Parathyroid adenoma (tissue), 2 donors: ENCODE results near the gene CTSZ.

Source experiments
- H2AFZ ChIP-seq: fragments of 300-600 bp; sonication (generic); one replicate; pipeline ENCODE4 v1.7.0; 2017; ENCODE audit warnings: antibody characterized with exemption, mild to moderate bottlenecking
- H3K27ac ChIP-seq: fragments of 300-600 bp; sonication (generic); one replicate; pipeline ENCODE4 v1.7.0; 2017
- H3K27me3 ChIP-seq: fragments of 300-600 bp; sonication (generic); one replicate; pipeline ENCODE4 v1.7.0; 2017; ENCODE audit warnings: low read length; ENCODE audit not compliant: control insufficient read depth, insufficient read depth
- H3K36me3 ChIP-seq: fragments of 300-600 bp; sonication (generic); one replicate; pipeline ENCODE4 v1.7.0; 2017; ENCODE audit warnings: low read length; ENCODE audit not compliant: control insufficient read depth, insufficient read depth
- H3K4me1 ChIP-seq: fragments of 300-600 bp; sonication (generic); one replicate; pipeline ENCODE4 v1.7.0; 2017; ENCODE audit warnings: control low read depth
- H3K4me2 ChIP-seq: fragments of 300-600 bp; sonication (generic); one replicate; pipeline ENCODE4 v1.7.0; 2017; ENCODE audit warnings: low read length
- H3K4me3 ChIP-seq: fragments of 300-600 bp; sonication (generic); one replicate; pipeline ENCODE4 v1.7.0; 2017; ENCODE audit warnings: low read depth, low read length
- H3K79me2 ChIP-seq: fragments of 300-600 bp; sonication (generic); one replicate; pipeline ENCODE4 v1.7.0; 2017; ENCODE audit warnings: control low read depth
- H3K9ac ChIP-seq: fragments of 300-600 bp; sonication (generic); one replicate; pipeline ENCODE4 v1.7.0; 2017; ENCODE audit warnings: mild to moderate bottlenecking
- H3K9me3 ChIP-seq: fragments of 300-600 bp; sonication (generic); one replicate; pipeline ENCODE4 v1.7.0; 2017; ENCODE audit warnings: low read length; ENCODE audit not compliant: control insufficient read depth
- CTCF ChIP-seq: fragments of 300-600 bp; sonication (generic); IDR thresholded peaks from one replicate; pipeline ENCODE4 v1.7.0; 2017; ENCODE audit warnings: antibody characterized with exemption, mild to moderate bottlenecking
- donor health status: primary hyperparathyroidism.

CTSZ gene

GRCh38 chr20:58989196-58989595, 17.9 kb downstream of the CTSZ start:
- no peak for TF ChIP-seq CTCF
- no peaks in the 10 kb centered on the region for H3K9me3 ChIP-seq
- peaks cover 8% of the 10 kb centered on the region for H3K4me1 ChIP-seq
- no peaks in the 10 kb centered on the region for H3K36me3 ChIP-seq
- no peaks in the 10 kb centered on the region for H3K79me2 ChIP-seq
- no peak overlapping the region for H3K27ac ChIP-seq
- no peak overlapping the region for H3K9ac ChIP-seq
- H3K4me2 ChIP-seq = no peak overlapping the region
- no peaks in the 10 kb centered on the region for H3K27me3 ChIP-seq
- H3K4me3 ChIP-seq = no peak overlapping the region
- H2AFZ ChIP-seq = no peak overlapping the region

- H3K4me1 ChIP-seq = peaks cover 5% of the 10 kb centered on the region
- H2AFZ ChIP-seq = no peak overlapping the region
- H3K9ac ChIP-seq = no peak overlapping the region
- H3K4me3 ChIP-seq = no peak overlapping the region
- no peak for TF ChIP-seq CTCF
- H3K36me3 ChIP-seq = no peaks in the 10 kb centered on the region
- H3K4me2 ChIP-seq = no peak overlapping the region
- no peaks in the 10 kb centered on the region for H3K9me3 ChIP-seq
- H3K27me3 ChIP-seq = no peaks in the 10 kb centered on the region
- no peak overlapping the region for H3K27ac ChIP-seq
- no peaks in the 10 kb centered on the region for H3K79me2 ChIP-seq
These were observed 18.5 kb downstream of the CTSZ start for GRCh38 chr20:58988565-58988882.

- H3K4me1 ChIP-seq = no peaks in the 10 kb centered on the region
- no peaks in the 10 kb centered on the region for H3K79me2 ChIP-seq
- no peaks in the 10 kb centered on the region for H3K27me3 ChIP-seq
- TF ChIP-seq CTCF = no peak
- no peak overlapping the region for H3K9ac ChIP-seq
- no peak overlapping the region for H2AFZ ChIP-seq
- H3K4me2 ChIP-seq = no peak overlapping the region
- H3K4me3 ChIP-seq = no peak overlapping the region
- no peaks in the 10 kb centered on the region for H3K9me3 ChIP-seq
- H3K36me3 ChIP-seq = no peaks in the 10 kb centered on the region
- no peak overlapping the region for H3K27ac ChIP-seq
These were observed 19.1 kb downstream of the CTSZ start for GRCh38 chr20:58987790-58988564.

GRCh38 chr20:58986968-58987517, 20.0 kb downstream of the CTSZ start:
- Histone ChIP-seq H3K27me3 (no peaks in the 10 kb centered on the region), H3K79me2 (peaks cover 4% of the 10 kb centered on the region), H3K4me2 (no peak overlapping the region), H3K4me3 (no peak overlapping the region), H3K9ac (no peak overlapping the region), H2AFZ (no peak overlapping the region), H3K27ac (no peak overlapping the region), H3K4me1 (peaks cover 5% of the 10 kb centered on the region), H3K9me3 (no peaks in the 10 kb centered on the region), H3K36me3 (no peaks in the 10 kb centered on the region)
- TF ChIP-seq CTCF = no peak
